ENCODE data around the gene KCNH2.

DNA sequence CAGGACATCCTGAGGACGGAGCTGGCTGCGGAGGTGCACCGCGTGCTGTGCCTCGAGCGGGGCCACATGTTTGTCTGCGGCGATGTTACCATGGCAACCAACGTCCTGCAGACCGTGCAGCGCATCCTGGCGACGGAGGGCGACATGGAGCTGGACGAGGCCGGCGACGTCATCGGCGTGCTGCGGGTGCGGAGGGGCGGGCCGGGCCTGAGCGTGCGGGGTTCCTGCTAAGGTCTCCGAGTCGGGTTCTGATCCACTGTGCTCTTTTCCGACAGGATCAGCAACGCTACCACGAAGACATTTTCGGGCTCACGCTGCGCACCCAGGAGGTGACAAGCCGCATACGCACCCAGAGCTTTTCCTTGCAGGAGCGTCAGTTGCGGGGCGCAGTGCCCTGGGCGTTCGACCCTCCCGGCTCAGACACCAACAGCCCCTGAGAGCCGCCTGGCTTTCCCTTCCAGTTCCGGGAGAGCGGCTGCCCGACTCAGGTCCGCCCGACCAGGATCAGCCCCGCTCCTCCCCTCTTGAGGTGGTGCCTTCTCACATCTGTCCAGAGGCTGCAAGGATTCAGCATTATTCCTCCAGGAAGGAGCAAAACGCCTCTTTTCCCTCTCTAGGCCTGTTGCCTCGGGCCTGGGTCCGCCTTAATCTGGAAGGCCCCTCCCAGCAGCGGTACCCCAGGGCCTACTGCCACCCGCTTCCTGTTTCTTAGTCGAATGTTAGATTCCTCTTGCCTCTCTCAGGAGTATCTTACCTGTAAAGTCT lies 35.8 kb upstream of the KCNH2 start:
- TF ChIP-seq EP300 (IDR thresholded peaks at IDR 0.05) (no peak), POLR2A (IDR thresholded peaks at IDR 0.05) (no peak)
